GM12874 (cell line): ENCODE measurements around the gene ACSL6.

Experiments used
- TF ChIP-seq, protein P1 (sequence below): IDR thresholded peaks from 2 replicates; pipeline ENCODE4 v1.5.1; 2011; ENCODE audit warnings: low read depth, mild to moderate bottlenecking, control low read depth, low read length, moderate library complexity; ENCODE audit not compliant: insufficient read depth

The ACSL6 gene

DNA sequence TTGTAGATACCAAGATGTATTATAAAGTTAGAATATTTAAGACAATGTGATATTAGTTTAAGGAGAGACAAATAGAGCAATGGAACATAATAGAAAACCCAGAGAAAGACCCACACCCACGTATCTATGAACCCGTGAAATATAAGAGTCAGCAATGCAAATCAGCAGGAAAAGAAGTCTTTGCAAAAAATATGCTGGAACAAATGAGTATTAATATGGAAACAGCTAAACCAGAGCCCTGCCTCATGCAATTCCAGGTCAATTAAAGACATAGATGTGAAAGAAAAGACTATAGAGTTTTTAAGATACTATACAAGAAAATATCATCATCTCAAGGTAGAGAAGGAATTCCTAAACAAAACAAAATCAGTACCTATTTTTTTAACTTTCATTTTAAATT is 25.9 kb upstream of the ACSL6 start:
- TF ChIP-seq, protein P1, sequence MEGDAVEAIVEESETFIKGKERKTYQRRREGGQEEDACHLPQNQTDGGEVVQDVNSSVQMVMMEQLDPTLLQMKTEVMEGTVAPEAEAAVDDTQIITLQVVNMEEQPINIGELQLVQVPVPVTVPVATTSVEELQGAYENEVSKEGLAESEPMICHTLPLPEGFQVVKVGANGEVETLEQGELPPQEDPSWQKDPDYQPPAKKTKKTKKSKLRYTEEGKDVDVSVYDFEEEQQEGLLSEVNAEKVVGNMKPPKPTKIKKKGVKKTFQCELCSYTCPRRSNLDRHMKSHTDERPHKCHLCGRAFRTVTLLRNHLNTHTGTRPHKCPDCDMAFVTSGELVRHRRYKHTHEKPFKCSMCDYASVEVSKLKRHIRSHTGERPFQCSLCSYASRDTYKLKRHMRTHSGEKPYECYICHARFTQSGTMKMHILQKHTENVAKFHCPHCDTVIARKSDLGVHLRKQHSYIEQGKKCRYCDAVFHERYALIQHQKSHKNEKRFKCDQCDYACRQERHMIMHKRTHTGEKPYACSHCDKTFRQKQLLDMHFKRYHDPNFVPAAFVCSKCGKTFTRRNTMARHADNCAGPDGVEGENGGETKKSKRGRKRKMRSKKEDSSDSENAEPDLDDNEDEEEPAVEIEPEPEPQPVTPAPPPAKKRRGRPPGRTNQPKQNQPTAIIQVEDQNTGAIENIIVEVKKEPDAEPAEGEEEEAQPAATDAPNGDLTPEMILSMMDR: no peak

DNA sequence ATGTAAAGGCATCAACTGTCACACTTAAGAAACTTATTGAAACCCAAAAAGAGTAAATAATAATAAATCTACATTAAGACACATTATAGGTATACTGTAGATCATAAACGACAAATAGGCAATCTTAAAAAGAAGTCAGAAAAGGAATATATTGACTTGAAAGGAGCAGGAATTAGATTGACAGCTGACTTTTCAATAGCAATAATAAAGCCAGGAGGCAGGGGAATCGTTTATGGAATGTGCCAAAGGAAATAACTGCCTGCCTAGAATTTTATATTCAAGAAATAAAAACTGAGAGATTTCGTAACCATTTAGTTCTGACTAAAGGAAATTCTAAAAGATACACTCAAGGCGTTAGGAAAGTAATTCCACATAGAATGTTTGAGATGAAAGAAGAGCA is 21.7 kb upstream of the ACSL6 start:
- TF ChIP-seq, protein P1: no peak

DNA sequence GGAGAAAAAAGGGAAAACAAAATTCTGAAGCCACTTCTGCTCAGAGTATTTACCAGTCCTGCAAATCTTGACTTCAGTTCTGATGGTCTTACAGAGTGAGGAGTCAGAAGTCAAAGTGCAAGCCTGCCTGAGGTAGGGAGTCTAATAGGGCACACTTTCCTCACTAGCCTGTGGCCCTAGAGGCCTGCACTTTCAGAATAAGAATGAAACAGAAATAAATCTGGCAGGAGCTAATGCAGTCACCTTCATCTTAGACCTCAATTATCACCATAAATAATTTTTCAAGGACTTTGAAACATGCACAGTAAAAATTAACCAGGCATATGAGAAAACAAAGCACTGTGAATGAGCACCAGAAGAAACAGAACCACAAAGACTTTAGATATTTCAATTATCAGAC is 20.7 kb upstream of the ACSL6 start:
- TF ChIP-seq, protein P1: no peak

DNA sequence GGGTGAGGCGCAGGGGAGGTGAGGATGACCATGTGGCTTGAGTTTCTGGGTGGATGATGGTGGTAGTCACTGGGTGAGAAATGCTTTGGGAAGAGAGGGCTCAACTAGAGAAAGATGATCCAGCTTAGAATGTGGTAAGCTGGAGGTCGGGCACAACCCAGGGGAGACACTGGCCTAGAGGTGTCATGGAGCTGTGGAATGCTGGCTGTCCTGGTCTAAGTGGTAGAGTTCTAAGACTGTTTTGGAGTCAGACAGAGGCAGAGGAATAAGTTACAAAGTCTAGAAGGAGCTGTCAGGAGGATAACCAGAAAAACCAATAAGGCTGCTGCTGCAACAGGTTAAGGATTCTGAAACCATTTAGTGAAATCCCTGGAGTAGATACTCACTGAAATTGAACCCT is 19.2 kb upstream of the ACSL6 start:
- TF ChIP-seq, protein P1: no peak

DNA sequence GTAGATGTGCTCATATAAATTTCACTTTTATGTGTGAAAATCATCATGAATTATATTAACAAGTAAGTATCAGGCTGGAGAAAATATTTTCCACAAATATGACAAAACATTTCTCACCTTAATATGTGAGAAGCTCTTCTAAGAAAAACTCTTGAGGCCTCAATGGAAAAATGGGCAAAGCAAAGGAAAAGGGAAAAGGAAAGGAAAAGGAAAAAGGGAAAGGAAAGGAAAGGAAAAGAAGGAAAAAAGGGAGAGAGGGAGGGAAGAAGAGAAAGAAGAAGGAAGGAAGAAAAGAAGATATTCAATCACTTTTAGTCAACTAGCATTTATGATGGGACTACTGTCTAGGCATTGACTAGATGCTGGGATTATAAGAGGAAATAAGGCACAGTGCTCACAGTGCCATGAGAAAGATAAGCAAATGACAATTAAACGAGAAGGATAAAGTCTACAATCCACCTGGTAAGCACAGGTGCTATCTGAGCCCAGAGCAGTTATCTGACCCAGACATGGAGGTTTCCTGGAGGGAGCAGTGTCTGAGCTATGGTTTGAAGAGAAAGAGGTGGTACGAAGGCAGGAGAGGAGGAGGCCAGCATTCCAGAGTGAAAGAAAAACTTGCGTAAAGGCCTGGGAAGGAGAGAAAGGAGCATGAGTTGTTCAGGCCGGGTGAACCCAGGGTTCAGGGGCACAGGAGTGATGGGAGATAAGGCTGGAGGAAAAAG is 18.3 kb upstream of the ACSL6 start:
- TF ChIP-seq, protein P1: no peak

DNA sequence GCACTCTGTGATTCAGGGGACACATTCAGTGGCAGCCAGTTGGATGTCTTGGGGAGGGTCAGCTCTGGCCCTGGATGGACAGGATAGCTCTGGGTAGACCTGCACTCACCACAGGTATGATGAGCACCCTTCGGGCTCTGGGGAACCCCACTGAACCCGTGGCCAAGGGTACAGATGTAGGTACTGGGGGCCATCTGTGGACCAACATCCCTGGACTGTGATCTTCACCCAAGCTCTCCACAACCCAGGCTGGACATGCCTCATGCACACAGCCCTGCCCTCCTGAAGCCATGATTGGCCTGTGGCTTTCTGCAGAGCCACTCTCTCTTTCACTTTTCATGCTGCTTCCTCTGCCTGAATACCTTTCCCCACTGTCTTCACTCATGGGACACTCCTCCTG is 15.6 kb upstream of the ACSL6 start:
- TF ChIP-seq, protein P1: no peak

DNA sequence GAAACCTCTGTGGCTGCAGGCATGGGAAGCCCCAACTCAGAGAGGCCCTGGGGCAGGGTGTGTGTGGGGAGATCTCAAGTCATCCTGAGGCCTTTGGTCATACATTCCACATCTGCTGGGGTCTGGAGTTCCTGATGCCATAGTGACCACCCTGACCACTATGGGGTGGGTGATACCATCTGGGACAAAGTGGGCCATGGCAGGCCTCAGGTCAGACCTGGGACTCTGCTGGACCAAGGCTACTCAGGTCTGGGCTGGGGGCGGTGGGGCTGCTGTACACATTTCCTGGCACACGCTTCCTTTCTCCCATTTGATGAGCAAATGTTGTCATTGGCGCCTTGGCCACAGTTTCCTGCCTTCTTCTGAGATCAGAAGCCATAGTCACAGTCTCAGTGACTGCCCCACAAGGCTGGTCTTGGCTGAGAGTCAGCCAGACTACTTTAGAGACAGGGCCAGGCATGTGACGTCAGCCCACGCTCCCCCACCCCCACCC is 15.1 kb upstream of the ACSL6 start:
- TF ChIP-seq, protein P1: no peak
